OCI-LY1 (cell line): ENCODE data around the gene MGA.

Source experiments
- H2AFZ ChIP-seq: fragments of 200-600 bp; sonication (generic), shearing (Covaris generic); 2 replicates; pipeline ENCODE4 v1.6.0; 2014; ENCODE audit warnings: antibody characterized with exemption, mild to moderate bottlenecking, low read length
- H3F3A ChIP-seq: fragments of 200-600 bp; sonication (generic), shearing (Covaris generic); 2 replicates; pipeline ENCODE4 v1.6.0; 2014; ENCODE audit warnings: mild to moderate bottlenecking, antibody characterized with exemption, low read length, moderate library complexity; ENCODE audit not compliant: insufficient read depth
- H3K27ac ChIP-seq: fragments of 200-600 bp; sonication (generic); 2 replicates; pipeline ENCODE4 v1.5.1; 2014; ENCODE audit warnings: low read length, mixed run types, mild to moderate bottlenecking, low read depth; ENCODE audit not compliant: poor library complexity, severe bottlenecking
- H3K27me3 ChIP-seq: fragments of 200-600 bp; sonication (generic); 2 replicates; pipeline ENCODE4 v1.6.0; 2014; ENCODE audit warnings: antibody characterized with exemption, mild to moderate bottlenecking, low read length, moderate library complexity; ENCODE audit not compliant: insufficient read depth
- H3K36me3 ChIP-seq: fragments of 200-600 bp; sonication (generic); 2 replicates; pipeline ENCODE4 v1.6.1; 2014; ENCODE audit warnings: mild to moderate bottlenecking, antibody characterized with exemption, low read length, moderate library complexity, mixed read lengths; ENCODE audit not compliant: insufficient read depth
- H3K4me1 ChIP-seq: fragments of 200-600 bp; sonication (generic); 2 replicates; pipeline ENCODE4 v1.5.1; 2014; ENCODE audit warnings: mild to moderate bottlenecking, low read length, moderate library complexity; ENCODE audit not compliant: insufficient read depth, severe bottlenecking
- H3K4me2 ChIP-seq: fragments of 200-600 bp; sonication (generic), shearing (Covaris generic); 2 replicates; pipeline ENCODE4 v1.6.1; 2014; ENCODE audit warnings: low read length
- H3K4me3 ChIP-seq: fragments of 200-600 bp; sonication (generic); 2 replicates; pipeline ENCODE4 v1.5.1; 2014; ENCODE audit warnings: low read length, low read depth, mild to moderate bottlenecking, mixed read lengths; ENCODE audit not compliant: poor library complexity, severe bottlenecking
- H3K79me2 ChIP-seq: fragments of 200-600 bp; shearing (Covaris generic); 2 replicates; pipeline ENCODE4 v1.6.1; 2016; ENCODE audit warnings: mixed run types, low read length, mixed read lengths; ENCODE audit not compliant: insufficient read depth
- H3K9ac ChIP-seq: fragments of 200-600 bp; sonication (generic), shearing (Covaris generic); 2 replicates; pipeline ENCODE4 v1.6.1; 2014; ENCODE audit warnings: mild to moderate bottlenecking, low read length, mixed read lengths
- H3K9me2 ChIP-seq: fragments of 200-600 bp; sonication (generic), shearing (Covaris generic); 2 replicates; pipeline ENCODE4 v1.6.1; 2014; ENCODE audit warnings: low read depth, mild to moderate bottlenecking, low read length, mixed read lengths
- H3K9me3 ChIP-seq: fragments of 200-600 bp; shearing (Covaris generic); 2 replicates; pipeline ENCODE4 v1.6.1; 2014; ENCODE audit warnings: low read length, mixed read lengths
- H4K20me1 ChIP-seq: fragments of 200-600 bp; sonication (generic), shearing (Covaris generic); 2 replicates; pipeline ENCODE4 v1.6.0; 2016; ENCODE audit warnings: mild to moderate bottlenecking, low read length; ENCODE audit not compliant: insufficient read depth
- EZH2 ChIP-seq: fragments of 200-600 bp; sonication (generic), shearing (Covaris generic); IDR thresholded peaks from 2 replicates; pipeline ENCODE4 v1.8.0; 2017; ENCODE audit warnings: borderline replicate concordance, mixed run types, mild to moderate bottlenecking, antibody characterized with exemption, low read length, moderate library complexity, mixed read lengths
- TF ChIP-seq, protein P1 (sequence below): fragments of 200-600 bp; sonication (generic), shearing (Covaris generic); IDR thresholded peaks from 2 replicates; pipeline ENCODE4 v1.5.1; 2017; ENCODE audit warnings: mild to moderate bottlenecking, antibody characterized with exemption, low read length, moderate library complexity, mixed read lengths

The MGA gene

GRCh38 chr15:41804361-41804760 lies 144.2 kb downstream of the MGA start:
- H3K4me1 ChIP-seq = peaks cover 4% of the 10 kb centered on the region
- H3K27ac ChIP-seq = no peak overlapping the region
- H3K4me2 ChIP-seq = no peak overlapping the region
- no peaks in the 10 kb centered on the region for H4K20me1 ChIP-seq
- H2AFZ ChIP-seq = no peak overlapping the region
- no peak overlapping the region for H3K9ac ChIP-seq
- H3K9me3 ChIP-seq = peaks cover 5% of the 10 kb centered on the region; the same call in 1 of the 2 replicates
- H3K36me3 ChIP-seq = peaks cover 15% of the 10 kb centered on the region
- H3K4me3 ChIP-seq = no peak overlapping the region
- no peaks in the 10 kb centered on the region for H3F3A ChIP-seq
- H3K79me2 ChIP-seq = no peaks in the 10 kb centered on the region
- H3K9me2 ChIP-seq = no peaks in the 10 kb centered on the region
- no peak for TF ChIP-seq EZH2
- TF ChIP-seq, protein P1, sequence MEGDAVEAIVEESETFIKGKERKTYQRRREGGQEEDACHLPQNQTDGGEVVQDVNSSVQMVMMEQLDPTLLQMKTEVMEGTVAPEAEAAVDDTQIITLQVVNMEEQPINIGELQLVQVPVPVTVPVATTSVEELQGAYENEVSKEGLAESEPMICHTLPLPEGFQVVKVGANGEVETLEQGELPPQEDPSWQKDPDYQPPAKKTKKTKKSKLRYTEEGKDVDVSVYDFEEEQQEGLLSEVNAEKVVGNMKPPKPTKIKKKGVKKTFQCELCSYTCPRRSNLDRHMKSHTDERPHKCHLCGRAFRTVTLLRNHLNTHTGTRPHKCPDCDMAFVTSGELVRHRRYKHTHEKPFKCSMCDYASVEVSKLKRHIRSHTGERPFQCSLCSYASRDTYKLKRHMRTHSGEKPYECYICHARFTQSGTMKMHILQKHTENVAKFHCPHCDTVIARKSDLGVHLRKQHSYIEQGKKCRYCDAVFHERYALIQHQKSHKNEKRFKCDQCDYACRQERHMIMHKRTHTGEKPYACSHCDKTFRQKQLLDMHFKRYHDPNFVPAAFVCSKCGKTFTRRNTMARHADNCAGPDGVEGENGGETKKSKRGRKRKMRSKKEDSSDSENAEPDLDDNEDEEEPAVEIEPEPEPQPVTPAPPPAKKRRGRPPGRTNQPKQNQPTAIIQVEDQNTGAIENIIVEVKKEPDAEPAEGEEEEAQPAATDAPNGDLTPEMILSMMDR = no peak
- H3K27me3 ChIP-seq = no peaks in the 10 kb centered on the region

DNA sequence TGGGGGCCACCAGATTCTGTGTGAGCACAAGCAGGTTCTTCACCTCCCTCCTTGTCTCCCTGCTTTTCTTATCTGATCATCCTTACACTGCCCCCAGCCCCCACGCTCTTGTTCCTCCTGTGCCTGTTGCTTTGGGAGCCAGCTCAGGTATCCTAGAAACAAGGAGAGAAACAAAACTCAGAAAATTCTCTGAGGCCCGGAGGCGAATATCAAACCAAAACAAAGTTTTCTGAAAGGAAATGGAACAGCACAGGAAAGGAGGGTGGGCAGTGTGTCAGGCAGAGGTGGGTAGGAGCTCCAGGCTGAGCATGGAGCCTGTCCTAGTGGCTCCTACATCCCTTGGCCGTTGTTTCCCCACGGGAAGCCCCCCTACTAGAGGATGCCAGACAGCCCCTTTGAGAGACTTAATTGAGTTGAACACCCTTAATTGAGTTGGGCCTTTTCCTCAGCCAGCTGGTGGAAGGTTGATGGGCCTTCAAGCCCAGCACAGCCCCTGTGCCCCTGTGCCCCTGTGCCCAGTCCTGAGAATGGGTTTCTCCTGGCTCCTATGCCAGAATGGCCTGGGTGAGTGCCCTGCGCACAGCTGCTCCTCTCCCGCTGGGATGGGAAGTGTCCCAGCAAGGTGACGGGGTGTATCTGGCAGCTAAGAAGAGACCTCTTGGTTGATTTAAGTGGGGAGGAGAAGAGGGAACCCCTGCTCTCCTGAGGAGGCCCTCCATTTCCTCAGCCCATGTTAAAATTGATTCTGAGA lies 144.9 kb downstream of the MGA start:
- H2AFZ ChIP-seq = no peak overlapping the region
- no peak overlapping the region for H3K4me3 ChIP-seq
- H3K9me2 ChIP-seq = no peaks in the 10 kb centered on the region
- H3K79me2 ChIP-seq = no peaks in the 10 kb centered on the region
- peak overlapping the region; percentile 14 for H3K27ac ChIP-seq
- H3K9ac ChIP-seq = no peak overlapping the region
- H4K20me1 ChIP-seq = no peaks in the 10 kb centered on the region
- peaks cover 5% of the 10 kb centered on the region; the same call in 1 of the 2 replicates for H3K9me3 ChIP-seq
- no peaks in the 10 kb centered on the region for H3K27me3 ChIP-seq
- TF ChIP-seq EZH2 = no peak
- TF ChIP-seq, protein P1 = no peak
- H3K36me3 ChIP-seq = peaks cover 15% of the 10 kb centered on the region
- no peaks in the 10 kb centered on the region for H3F3A ChIP-seq
- H3K4me1 ChIP-seq = peaks cover 11% of the 10 kb centered on the region
- no peak overlapping the region for H3K4me2 ChIP-seq

GRCh38 chr15:41805711-41806110 lies 145.5 kb downstream of the MGA start:
- Histone ChIP-seq H3K36me3 (peaks cover 11% of the 10 kb centered on the region), H3K4me3 (no peak overlapping the region), H4K20me1 (no peaks in the 10 kb centered on the region), H3K4me1 (peaks cover 15% of the 10 kb centered on the region), H3K9me2 (no peaks in the 10 kb centered on the region), H2AFZ (no peak overlapping the region), H3F3A (no peaks in the 10 kb centered on the region), H3K79me2 (no peaks in the 10 kb centered on the region), H3K9me3 (peaks cover 5% of the 10 kb centered on the region; the same call in 1 of the 2 replicates), H3K9ac (no peak overlapping the region), H3K4me2 (no peak overlapping the region), H3K27ac (peak overlapping the region; percentile 14), H3K27me3 (no peaks in the 10 kb centered on the region)
- TF ChIP-seq, protein P1 = no peak
- TF ChIP-seq EZH2 = no peak
